Peyer's patch (tissue), 4 donors: Measurements from ENCODE around the gene FAM170B.

Experiments
- CTCF ChIP-seq, 6 experiments: fragments of 450-650 bp in 4 of 6; fragments of 200-600 bp in 2 of 6; sonication (generic) in 1 of 6; IDR thresholded peaks; one replicate each; pipeline ENCODE4 v1.5.1; 2017 to 2019; ENCODE audit warnings: antibody characterized with exemption in 6 of 6, mild to moderate bottlenecking in 3 of 6, moderate library complexity in 1 of 6
- POLR2A ChIP-seq, 2 donors: fragments of 450-650 bp; IDR thresholded peaks; one replicate each; pipeline ENCODE4 v1.5.1; 2017; ENCODE audit warnings: antibody characterized with exemption in 2 of 2, mild to moderate bottlenecking in 2 of 2, moderate library complexity in 2 of 2

GRCh38 chr10:49139028-49139845 is 5.4 kb upstream of the FAM170B start:
- TF ChIP-seq POLR2A (IDR thresholded peaks at IDR 0.05) (no peak), CTCF (IDR thresholded peaks at IDR 0.05) (no peak)
